NK-92 (cell line): Measurements from ENCODE around the gene DPP6.

ENCODE experiments used
- DNase-seq: peaks from one replicate; lab custom pipeline; 2025; ENCODE audit not compliant: unreplicated experiment; lab: John Stamatoyannopoulos, UW

The DPP6 gene

GRCh38 chr7:154746571-154747360 is 694.6 kb downstream of the DPP6 start:
- DNase-seq: no peak

- no peak for DNase-seq
Observed at GRCh38 chr7:154748089-154748786, 696.0 kb downstream of the DPP6 start.

GRCh38 chr7:154750353-154750801 is 698.2 kb downstream of the DPP6 start:
- DNase-seq: no peak

- no peak for DNase-seq
Observed at GRCh38 chr7:154753226-154753625, 701.0 kb downstream of the DPP6 start.

- no peak for DNase-seq
Observed at GRCh38 chr7:154757756-154758155, 705.6 kb downstream of the DPP6 start.

DNA sequence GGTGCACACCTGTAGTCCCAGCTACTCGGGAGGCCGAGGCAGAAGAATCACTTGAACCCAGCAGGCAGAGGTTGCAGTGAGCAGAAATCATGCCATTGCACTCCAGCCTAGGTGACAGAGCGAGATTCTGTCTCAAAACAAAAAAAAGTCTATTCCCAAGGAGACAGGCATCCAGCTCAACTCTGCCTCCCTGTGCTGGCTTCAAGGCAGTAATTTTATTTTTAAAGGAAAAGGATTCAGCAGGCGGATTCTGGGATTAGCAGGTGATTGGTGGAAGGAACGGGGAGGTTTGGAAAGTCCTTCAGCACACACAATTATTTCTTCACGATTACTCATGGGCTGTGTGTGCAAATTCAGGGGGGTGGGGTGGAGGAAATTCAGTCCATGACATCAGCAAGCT is 707.8 kb downstream of the DPP6 start:
- no peak for DNase-seq

- DNase-seq: no peak
Observed at GRCh38 chr7:154765118-154765517, 712.9 kb downstream of the DPP6 start.

- no peak for DNase-seq
Observed at GRCh38 chr7:154767142-154767541, 714.9 kb downstream of the DPP6 start.

DNA sequence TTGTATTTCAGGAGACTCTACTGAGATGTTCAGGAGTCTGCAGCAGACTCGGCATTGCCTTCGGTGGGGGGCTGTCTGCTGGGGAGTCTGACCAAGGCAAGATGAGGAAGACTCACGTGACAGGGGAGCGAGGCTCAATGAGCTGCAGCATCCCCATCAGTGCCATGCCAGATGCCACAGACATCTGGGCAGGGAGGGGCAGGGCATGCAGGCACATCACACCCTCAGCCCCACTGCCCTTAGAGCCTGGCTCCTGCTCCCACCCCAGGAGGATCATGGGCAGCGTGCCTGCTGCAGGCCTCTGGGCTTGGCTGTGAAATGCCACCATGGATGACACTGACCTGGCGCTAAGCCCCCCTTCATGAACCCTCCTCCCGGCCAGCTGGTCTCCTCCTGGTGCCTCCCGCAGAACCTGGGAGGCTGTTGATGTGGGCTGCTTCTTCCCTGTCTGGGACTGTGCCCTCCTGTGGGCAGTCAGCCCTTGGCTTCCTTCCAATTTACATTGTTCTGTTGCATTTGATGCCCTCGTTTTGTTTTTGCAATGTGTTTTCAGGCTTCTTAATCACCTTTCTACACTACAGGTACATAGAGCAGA is 715.7 kb downstream of the DPP6 start:
- DNase-seq: no peak

- no peak for DNase-seq
Observed at GRCh38 chr7:154769001-154769400, 716.8 kb downstream of the DPP6 start.

- DNase-seq: no peak
Observed at GRCh38 chr7:154769527-154769926, 717.3 kb downstream of the DPP6 start.

GRCh38 chr7:154770361-154770760 is 718.2 kb downstream of the DPP6 start:
- DNase-seq: no peak

DNA sequence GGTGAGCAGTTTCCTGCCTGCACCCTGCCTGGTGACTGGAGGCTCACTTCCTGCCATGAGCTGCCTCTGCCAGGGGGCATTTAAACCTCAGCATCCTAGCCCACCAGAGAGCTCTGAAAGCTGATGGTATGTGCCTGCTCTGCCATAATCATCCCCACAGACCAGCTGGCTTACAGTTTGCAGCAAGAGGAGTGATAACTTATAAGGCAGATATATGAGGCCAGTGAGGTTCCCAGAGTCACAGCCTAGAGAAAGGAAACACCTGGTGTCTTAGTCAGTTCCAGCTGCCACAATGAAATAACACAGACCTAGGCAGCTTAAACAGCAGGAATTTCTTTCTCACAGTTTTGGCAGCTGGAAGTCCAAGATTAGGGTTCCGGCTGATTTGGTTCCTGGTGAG is 718.8 kb downstream of the DPP6 start:
- no peak for DNase-seq

GRCh38 chr7:154774303-154774969 is 722.2 kb downstream of the DPP6 start:
- DNase-seq: no peak

- DNase-seq: no peak
Observed at GRCh38 chr7:154775681-154776080, 723.5 kb downstream of the DPP6 start.

DNA sequence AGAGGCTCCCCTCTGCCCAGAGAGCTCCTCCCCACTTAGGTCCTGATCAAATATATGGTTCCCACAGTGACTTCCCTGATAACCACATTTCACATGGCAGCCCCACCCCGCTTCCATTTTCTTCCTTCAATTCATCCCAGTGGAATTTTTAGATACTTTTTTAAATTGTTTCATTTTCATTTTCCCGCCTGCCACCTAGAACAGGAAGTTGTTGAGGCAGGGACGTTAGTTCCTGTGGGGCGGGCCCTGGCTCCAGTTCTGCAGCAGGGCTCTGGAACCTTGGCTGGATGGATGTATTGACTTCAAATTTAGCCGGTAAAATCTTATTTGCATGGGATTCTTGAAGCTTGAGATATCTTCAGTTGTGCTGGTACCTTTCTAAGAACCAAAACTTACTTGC is 724.2 kb downstream of the DPP6 start:
- DNase-seq: no peak

- no peak for DNase-seq
Observed at GRCh38 chr7:154777023-154777422, 724.8 kb downstream of the DPP6 start.

- DNase-seq: no peak
Observed at GRCh38 chr7:154777489-154777888, 725.3 kb downstream of the DPP6 start.

- DNase-seq: no peak
Observed at GRCh38 chr7:154777908-154778307, 725.7 kb downstream of the DPP6 start.

GRCh38 chr7:154781369-154782303 is 729.4 kb downstream of the DPP6 start:
- no peak for DNase-seq
